Prostate gland (tissue), 2 donors: ENCODE results near the gene RAVER2.

Source experiments
- CTCF ChIP-seq, 4 experiments: fragments of 200-600 bp in 2 of 4; fragments of 450-650 bp in 2 of 4; sonication (generic) in 2 of 4; IDR thresholded peaks; 1 replicate in 3 of 4; 2 replicates in 1 of 4; pipeline ENCODE4 v1.5.1; 2016 to 2019; ENCODE audit warnings: antibody characterized with exemption in 4 of 4, mild to moderate bottlenecking in 2 of 4, moderate library complexity in 2 of 4
- POLR2A ChIP-seq: fragments of 450-650 bp; IDR thresholded peaks from one replicate; pipeline ENCODE4 v1.6.1; 2016; ENCODE audit warnings: antibody characterized with exemption, mild to moderate bottlenecking
- POLR2AphosphoS5 ChIP-seq: sonication (generic); formaldehyde crosslinking; IDR thresholded peaks from one replicate; pipeline ENCODE4 v1.6.1; 2017; ENCODE audit warnings: antibody characterized with exemption

GRCh38 chr1:64823691-64824476 lies 79.0 kb downstream of the RAVER2 start:
- TF ChIP-seq CTCF (IDR thresholded peaks at IDR 0.05), result peak; percentile 52 to 87 (median 82)
- TF ChIP-seq POLR2AphosphoS5, result peak; percentile 65
- no peak for TF ChIP-seq POLR2A
